Activated T-helper 2 cell treated with anti-CD3 and anti-CD28 coated beads, Interferon-gamma antibody, Interleukin-2, Interleukin-4, amounts not matched to agents 10 μg/mL and 5 μg/mL and 100 μg/mL, durations not matched to agents 14 hours and 24 hours and 36 hours (primary cell): ENCODE results near the gene RIC8B. TPM values are rescaled to one million over a fixed set of nuclear protein-coding genes. Genes with fewer than 3 reads are reported as not detected.

Experiments
- DNase-seq: peaks from one replicate; pipeline ENCODE4 v3.0.0; 2021; ENCODE audit warnings: low spot score
- H3K27ac Mint-ChIP-seq: one replicate; pipeline ENCODE4 v1.8.0; 2021; ENCODE audit warnings: mixed read lengths
- H3K27me3 Mint-ChIP-seq: one replicate; pipeline ENCODE4 v1.8.0; 2021; ENCODE audit warnings: low read depth, mixed read lengths
- H3K36me3 Mint-ChIP-seq: one replicate; pipeline ENCODE4 v1.8.0; 2021; ENCODE audit warnings: low read depth, mixed read lengths
- H3K4me1 Mint-ChIP-seq: one replicate; pipeline ENCODE4 v1.8.0; 2021; ENCODE audit warnings: low read depth, mixed read lengths
- H3K4me3 Mint-ChIP-seq: one replicate; pipeline ENCODE4 v1.8.0; 2021; ENCODE audit warnings: low read depth, mild to moderate bottlenecking, moderate library complexity, mixed read lengths
- H3K9me3 Mint-ChIP-seq: one replicate; pipeline ENCODE4 v1.8.0; 2021; ENCODE audit warnings: mixed read lengths
- intact Hi-C: fragments of 100-400 bp; cut with micrococcal nuclease; formaldehyde crosslinking; loops from one replicate; pipeline ENCODE4 v1.15.1; 2023
- total RNA-seq: library from RNA; stranded (reverse); gene quantifications from 2 replicates; pipeline ENCODE4 v1.2.3, GENCODE V29; 2022

The RIC8B gene
- total RNA-seq, 1 donor from 2014 or later, result 11.4 TPM

DNA sequence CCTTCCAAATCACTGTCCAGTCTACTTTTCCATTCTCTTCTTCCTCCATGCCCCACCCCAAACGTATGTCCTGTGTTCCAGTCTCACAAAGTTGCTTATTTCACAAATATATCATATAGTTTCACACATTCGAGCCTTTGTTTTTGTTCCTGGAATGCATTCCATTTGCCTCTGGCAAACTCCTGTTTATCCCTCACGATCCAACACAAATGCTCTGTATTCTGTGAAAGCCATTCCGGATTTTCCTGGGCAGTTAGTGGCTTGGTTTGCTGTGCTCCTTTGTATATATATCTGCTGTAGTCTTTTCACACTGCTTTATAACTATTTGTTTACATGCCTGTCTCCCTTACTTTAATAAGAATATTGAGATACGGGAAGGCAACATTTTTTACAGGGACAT lies 9.0 kb downstream of the RIC8B start:
- no peaks in the 10 kb centered on the region for H3K9me3 Mint-ChIP-seq
- no peak overlapping the region for H3K27ac Mint-ChIP-seq
- H3K4me1 Mint-ChIP-seq, result no peaks in the 10 kb centered on the region
- H3K27me3 Mint-ChIP-seq, result no peaks in the 10 kb centered on the region
- peaks cover 29% of the 10 kb centered on the region for H3K36me3 Mint-ChIP-seq
- no peak overlapping the region for H3K4me3 Mint-ChIP-seq
- intact Hi-C loops, result no loop called here
- DNase-seq, result no peak

DNA sequence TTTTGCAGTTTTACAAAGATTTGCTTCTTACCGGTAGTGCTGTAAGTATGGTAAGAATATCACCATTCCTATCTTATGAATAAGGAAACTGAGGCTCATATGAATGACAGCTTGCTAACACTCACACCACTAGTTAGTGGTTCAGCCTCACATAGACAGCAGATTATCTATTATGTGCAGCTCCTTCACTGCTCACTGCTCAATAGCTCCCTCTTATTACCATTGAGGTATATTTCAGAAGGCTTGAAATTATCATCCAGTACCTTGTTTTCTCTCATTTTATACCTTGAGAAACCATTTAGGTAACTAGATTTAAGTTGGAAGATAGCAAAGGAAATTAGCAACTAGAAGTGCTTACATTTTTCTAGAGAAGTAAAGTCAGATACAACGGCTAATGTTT lies 15.5 kb downstream of the RIC8B start:
- Mint-ChIP-seq H3K4me1 (peaks cover 3% of the 10 kb centered on the region), H3K27ac (no peak overlapping the region), H3K4me3 (no peak overlapping the region), H3K36me3 (peaks cover 54% of the 10 kb centered on the region), H3K27me3 (no peaks in the 10 kb centered on the region), H3K9me3 (no peaks in the 10 kb centered on the region)
- DNase-seq, result no peak
- intact Hi-C loops, result no loop called here

DNA sequence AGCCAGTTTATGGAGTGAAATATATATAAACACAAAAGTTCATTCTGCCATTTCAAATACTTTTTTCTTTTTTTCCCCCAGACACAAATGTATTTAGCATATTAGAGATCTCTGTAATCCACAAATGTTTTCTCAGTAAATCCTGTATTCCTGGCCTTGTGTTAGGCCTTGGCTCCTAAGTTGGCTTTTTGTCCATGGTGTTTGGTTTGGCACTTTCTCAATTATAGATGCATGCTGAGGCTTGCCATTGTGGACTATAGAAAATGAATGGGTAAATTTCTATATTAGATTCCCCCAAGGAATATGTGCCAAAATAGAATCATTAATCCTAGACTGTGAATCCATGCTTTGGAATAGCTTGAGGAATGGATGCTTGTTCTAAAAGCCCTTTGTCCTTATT lies 17.0 kb downstream of the RIC8B start:
- Mint-ChIP-seq H3K36me3 (peaks cover 48% of the 10 kb centered on the region), H3K4me3 (no peak overlapping the region), H3K27me3 (no peaks in the 10 kb centered on the region), H3K27ac (no peak overlapping the region), H3K9me3 (no peaks in the 10 kb centered on the region), H3K4me1 (peaks cover 3% of the 10 kb centered on the region)
- intact Hi-C loops, result no loop called here
- DNase-seq, result no peak

DNA sequence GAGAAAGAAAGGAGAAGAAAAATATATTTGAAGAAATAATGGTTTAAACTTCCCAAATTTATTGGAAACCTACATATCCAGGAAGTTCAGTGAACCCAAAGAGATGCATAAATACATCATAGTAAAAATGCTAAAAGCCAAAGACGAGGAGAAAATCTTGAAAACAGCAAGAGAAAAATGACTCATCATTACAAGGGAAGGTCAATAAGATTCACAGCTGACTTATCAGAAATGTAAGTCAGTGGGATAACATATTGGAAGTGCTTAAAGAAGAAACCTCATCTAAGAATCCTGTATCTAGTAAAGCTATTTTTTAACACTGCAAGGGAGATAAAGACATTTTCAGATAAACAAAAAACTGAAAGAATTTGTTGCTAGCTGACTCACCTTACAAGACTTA lies 19.9 kb downstream of the RIC8B start:
- DNase-seq, result no peak
- Mint-ChIP-seq H3K36me3 (peaks cover 27% of the 10 kb centered on the region), H3K4me1 (peaks cover 3% of the 10 kb centered on the region), H3K9me3 (no peaks in the 10 kb centered on the region), H3K27ac (no peak overlapping the region), H3K27me3 (no peaks in the 10 kb centered on the region), H3K4me3 (no peak overlapping the region)
- intact Hi-C loops, result no loop called here

DNA sequence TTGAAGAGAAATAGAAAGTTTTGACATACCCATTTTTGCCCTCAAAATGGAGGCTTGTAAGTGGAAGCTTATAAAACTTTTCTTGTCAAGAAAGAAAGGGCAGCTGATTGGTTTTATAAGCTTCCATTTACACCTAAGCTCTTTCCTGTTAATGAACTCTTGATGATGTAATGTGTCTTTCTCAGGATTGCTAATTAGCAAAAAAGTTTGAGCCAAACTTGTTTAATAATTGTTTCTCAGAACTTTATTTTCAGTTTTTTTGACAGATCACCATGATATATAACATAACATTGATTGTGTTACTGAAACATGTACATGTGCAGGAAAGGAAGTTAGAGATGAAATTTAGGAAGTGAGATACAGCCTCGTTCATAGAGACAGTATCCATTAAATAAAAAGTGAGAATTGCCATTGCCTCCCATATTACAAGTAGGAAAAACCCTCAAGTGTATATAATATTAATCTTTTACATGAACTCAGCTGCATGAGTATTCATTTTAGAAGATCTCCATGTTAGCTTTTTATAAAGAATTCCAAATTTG lies 26.8 kb downstream of the RIC8B start:
- DNase-seq, result no peak
- Mint-ChIP-seq H3K27ac (no peak overlapping the region), H3K36me3 (peaks cover 15% of the 10 kb centered on the region), H3K9me3 (no peaks in the 10 kb centered on the region), H3K27me3 (no peaks in the 10 kb centered on the region), H3K4me3 (no peak overlapping the region), H3K4me1 (peaks cover 2% of the 10 kb centered on the region)
- intact Hi-C loops, result no loop called here

DNA sequence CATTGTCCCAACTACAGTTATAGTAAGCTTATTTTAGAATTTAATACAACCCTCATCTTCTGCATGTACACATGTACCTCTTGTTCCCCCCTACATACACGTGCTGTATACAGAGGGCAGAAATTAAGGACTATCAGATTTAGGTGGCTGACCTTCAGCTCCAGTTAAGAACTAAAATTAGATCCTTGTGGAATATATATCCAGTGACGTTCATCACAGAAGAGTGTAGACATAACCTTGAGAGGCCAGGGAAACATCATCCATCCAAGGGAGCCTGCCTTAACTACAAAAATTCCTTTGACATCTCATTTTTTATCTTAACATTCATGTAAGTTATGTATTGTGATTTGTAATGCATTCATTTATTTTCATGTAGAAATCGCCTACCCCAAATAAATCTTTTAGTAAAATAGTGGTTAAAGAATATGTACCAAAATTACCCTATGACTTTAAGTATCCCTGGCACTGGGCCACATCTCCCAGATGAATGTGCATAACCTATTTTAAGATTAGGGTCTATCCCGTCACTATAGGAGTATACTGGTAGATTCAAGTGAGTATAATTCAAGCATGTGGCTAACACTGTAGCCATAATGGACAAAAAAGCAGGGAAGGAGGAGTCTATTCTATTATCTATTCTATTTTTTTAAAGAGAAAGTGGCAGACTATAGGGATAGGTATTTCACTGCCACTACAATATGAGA lies 27.5 kb downstream of the RIC8B start:
- Mint-ChIP-seq H3K4me1 (peaks cover 2% of the 10 kb centered on the region), H3K27me3 (no peaks in the 10 kb centered on the region), H3K4me3 (no peak overlapping the region), H3K36me3 (peaks cover 20% of the 10 kb centered on the region), H3K9me3 (no peaks in the 10 kb centered on the region), H3K27ac (no peak overlapping the region)
- no peak for DNase-seq
- intact Hi-C loops, result no loop called here

DNA sequence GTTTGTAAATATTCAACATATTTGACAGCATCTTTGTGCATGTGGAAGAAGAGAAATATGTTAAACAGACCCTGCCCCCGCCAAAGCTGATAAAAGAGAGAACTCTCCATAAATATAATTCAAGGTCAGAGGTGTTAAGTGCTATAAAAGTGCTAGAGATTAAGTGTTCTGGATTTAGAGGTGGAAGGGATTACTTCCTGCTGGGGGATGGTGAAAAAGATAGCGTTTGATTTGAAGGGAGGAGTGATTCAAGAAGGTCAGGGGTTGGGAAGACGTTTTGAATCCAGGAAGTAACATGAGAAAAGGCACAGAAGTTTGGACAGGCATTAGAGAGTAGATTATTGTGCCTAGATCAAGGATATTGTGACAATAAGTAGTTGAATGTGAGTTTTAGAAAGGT lies 30.2 kb downstream of the RIC8B start:
- H3K36me3 Mint-ChIP-seq, result peaks cover 21% of the 10 kb centered on the region
- no peak for DNase-seq
- intact Hi-C loops, result no loop called here
- H3K4me1 Mint-ChIP-seq, result peaks cover 2% of the 10 kb centered on the region
- H3K4me3 Mint-ChIP-seq, result no peak overlapping the region
- H3K27ac Mint-ChIP-seq, result no peak overlapping the region
- H3K9me3 Mint-ChIP-seq, result no peaks in the 10 kb centered on the region
- H3K27me3 Mint-ChIP-seq, result no peaks in the 10 kb centered on the region

DNA sequence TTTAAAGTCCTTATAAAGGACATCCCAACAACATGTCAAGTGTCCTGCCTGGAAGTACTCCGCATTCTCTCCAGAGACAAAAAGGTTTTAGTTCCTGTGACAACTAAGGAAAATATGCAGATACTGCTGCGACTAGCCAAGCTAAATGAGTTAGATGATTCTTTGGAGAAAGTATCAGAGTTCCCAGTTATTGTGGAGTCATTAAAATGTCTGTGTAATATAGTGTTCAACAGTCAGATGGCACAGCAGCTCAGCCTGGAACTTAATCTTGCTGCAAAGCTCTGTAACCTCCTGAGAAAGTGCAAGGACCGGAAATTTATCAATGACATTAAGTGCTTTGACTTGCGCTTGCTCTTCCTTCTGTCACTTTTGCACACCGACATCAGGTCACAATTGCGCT lies 40.2 kb downstream of the RIC8B start:
- Mint-ChIP-seq H3K4me3 (no peak overlapping the region), H3K4me1 (no peaks in the 10 kb centered on the region), H3K27ac (no peak overlapping the region), H3K36me3 (peaks cover 15% of the 10 kb centered on the region), H3K27me3 (no peaks in the 10 kb centered on the region), H3K9me3 (no peaks in the 10 kb centered on the region)
- intact Hi-C loops, result no loop called here
- DNase-seq, result no peak

DNA sequence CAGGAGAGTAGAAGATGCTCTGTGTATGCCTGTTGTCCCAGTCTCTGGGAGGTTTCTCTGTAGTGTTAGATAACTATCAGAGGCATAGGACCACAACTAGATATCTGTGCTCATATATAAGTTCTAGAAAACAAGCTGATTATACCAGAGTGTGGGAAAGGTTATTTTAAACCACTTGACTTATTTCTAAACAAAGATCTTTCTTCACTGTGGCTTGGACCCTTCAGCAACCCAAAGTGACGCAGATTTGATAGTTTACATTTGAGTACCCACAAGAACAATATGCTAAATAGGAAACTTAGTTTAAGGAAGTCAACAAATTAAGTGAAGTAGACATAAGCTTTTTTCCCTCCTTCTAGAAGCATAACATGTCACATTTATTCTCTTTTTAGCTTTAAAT lies 41.3 kb downstream of the RIC8B start:
- no peaks in the 10 kb centered on the region for H3K27me3 Mint-ChIP-seq
- DNase-seq, result no peak
- intact Hi-C loops, result no loop called here
- H3K36me3 Mint-ChIP-seq, result peaks cover 15% of the 10 kb centered on the region
- H3K4me1 Mint-ChIP-seq, result no peaks in the 10 kb centered on the region
- H3K9me3 Mint-ChIP-seq, result no peaks in the 10 kb centered on the region
- no peak overlapping the region for H3K27ac Mint-ChIP-seq
- H3K4me3 Mint-ChIP-seq, result no peak overlapping the region

DNA sequence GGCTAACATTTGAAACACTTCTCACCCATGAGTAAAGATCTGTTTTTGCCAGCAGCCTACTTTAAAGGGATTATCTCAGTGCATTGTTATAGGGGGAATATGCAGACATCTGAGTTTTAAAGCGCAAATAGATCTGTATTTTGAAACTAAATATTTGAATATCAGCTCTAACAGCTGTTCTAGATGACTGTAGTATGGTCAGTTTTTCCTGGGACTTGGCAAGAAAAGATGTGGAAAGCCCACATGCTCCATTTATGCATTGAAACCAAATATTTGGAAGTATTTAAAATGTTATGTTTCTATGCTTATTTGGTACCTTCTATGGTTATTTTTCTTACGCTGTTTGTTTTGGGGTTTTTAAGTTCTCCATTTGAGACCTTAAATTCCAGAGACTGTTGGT lies 41.7 kb downstream of the RIC8B start:
- intact Hi-C loops, result no loop called here
- Mint-ChIP-seq H3K27me3 (no peaks in the 10 kb centered on the region), H3K36me3 (peaks cover 19% of the 10 kb centered on the region), H3K9me3 (no peaks in the 10 kb centered on the region), H3K27ac (no peak overlapping the region), H3K4me3 (no peak overlapping the region), H3K4me1 (no peaks in the 10 kb centered on the region)
- no peak for DNase-seq

DNA sequence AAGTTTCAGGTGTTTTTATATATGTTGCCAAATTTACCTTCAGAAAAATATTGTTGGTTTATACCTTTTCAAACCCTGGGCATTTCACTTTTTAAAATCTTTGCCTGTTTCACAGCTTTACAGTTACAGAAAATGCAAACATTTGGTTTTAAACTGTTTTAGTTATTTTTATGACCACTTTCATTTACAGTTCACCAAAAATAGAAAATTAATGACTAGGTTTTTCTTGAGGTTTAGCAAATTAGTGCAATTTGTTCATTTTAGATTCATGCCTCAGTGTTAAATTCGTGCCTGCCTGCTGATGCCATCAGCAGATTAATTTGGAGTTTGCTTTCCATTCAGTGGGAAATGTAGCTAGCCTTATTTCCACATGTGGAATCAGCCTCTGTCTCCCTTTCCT lies 45.5 kb downstream of the RIC8B start:
- no peak for DNase-seq
- intact Hi-C loops, result no loop called here
- no peaks in the 10 kb centered on the region for H3K9me3 Mint-ChIP-seq

DNA sequence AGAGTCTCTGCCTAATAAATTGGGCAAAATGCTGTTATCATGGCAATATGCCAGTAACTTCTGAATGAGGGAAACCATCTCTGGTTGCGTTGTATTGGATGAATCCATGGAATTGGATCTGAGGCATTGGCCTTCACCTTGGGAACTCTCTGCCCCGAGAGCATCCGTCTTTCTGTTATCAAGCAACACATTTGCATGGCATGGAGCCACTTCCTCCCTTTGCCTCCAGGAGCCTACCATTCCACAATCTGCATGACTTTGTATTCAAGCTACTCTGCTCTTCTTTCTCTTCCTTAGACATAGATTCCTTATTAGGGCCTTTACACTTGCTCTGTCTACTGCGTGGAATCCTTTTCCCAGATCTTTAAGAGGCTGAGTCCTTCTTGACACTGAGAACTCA lies 57.2 kb downstream of the RIC8B start:
- Mint-ChIP-seq H3K27ac (no peak overlapping the region), H3K36me3 (peaks cover 11% of the 10 kb centered on the region), H3K27me3 (no peaks in the 10 kb centered on the region), H3K9me3 (no peaks in the 10 kb centered on the region), H3K4me3 (no peak overlapping the region), H3K4me1 (no peaks in the 10 kb centered on the region)
- no peak for DNase-seq
- intact Hi-C loops, result no loop called here

More for the DNA sequence above, 45.5 kb downstream of the RIC8B start:
- Mint-ChIP-seq H3K4me1 (no peaks in the 10 kb centered on the region), H3K4me3 (no peak overlapping the region), H3K36me3 (peaks cover 28% of the 10 kb centered on the region), H3K27me3 (no peaks in the 10 kb centered on the region), H3K27ac (no peak overlapping the region)

DNA sequence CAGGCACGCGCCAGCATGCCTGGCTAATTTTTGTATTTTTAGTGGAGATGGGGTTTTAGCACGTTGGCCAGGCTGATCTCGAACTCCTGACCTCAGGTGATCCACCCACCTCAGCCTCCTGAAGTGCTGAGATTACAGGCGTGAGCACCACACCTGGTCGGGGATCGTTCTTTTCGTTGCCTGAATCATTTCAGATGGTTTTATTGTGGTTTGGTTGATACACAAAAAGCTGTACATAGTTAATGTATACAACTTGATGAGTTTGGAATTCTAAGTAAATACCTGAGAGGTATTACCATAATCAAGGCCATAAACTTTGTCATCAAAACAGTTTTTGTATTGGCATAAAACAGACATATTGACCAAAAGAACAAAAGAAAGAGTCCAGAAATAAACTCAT lies 63.3 kb downstream of the RIC8B start:
- H3K36me3 Mint-ChIP-seq, result peaks cover 9% of the 10 kb centered on the region
- no peaks in the 10 kb centered on the region for H3K9me3 Mint-ChIP-seq
- intact Hi-C loops, result no loop called here
- no peak overlapping the region for H3K27ac Mint-ChIP-seq
- DNase-seq, result no peak
- H3K4me3 Mint-ChIP-seq, result no peak overlapping the region
- H3K4me1 Mint-ChIP-seq, result peaks cover 10% of the 10 kb centered on the region
- no peaks in the 10 kb centered on the region for H3K27me3 Mint-ChIP-seq

DNA sequence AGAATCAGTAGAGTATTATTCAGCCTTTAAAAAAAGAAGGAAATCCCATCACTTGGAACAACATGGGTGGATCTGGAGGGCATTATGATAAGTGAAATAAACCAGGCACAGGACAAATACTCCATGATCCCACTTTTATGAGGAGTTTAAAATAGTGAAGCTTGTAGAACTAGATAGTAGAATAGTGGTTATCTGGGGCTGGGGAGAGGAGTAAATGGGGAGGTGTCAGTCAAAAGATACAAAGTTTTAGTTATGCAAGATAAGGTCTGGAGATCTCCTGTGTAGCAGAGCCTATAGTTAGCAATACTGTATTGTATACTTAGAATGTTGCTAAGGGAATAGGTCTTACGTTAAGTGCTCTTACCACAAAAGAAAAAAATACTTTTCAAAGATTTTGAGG lies 64.9 kb downstream of the RIC8B start:
- Mint-ChIP-seq H3K27ac (no peak overlapping the region), H3K4me3 (no peak overlapping the region), H3K4me1 (peaks cover 10% of the 10 kb centered on the region), H3K27me3 (no peaks in the 10 kb centered on the region), H3K36me3 (peaks cover 13% of the 10 kb centered on the region), H3K9me3 (no peaks in the 10 kb centered on the region)
- intact Hi-C loops, result no loop called here
- DNase-seq, result no peak
